H7 (cell line): ENCODE results near the gene STARD5. TPM values are rescaled to one million over a fixed set of nuclear protein-coding genes. Genes with fewer than 3 reads are reported as not detected.

ENCODE experiments used
- DNase-seq: peaks from one replicate; pipeline ENCODE4 v3.0.0; 2012
- H3K27me3 ChIP-seq: 2 replicates; pipeline ENCODE4 v1.6.0; 2011; ENCODE audit warnings: mild to moderate bottlenecking, low read length; ENCODE audit not compliant: control insufficient read depth, insufficient read depth
- H3K36me3 ChIP-seq: replicated peaks from 2 replicates; pipeline ENCODE4 v1.5.1; 2011; ENCODE audit warnings: low read length; ENCODE audit not compliant: control insufficient read depth, insufficient read depth
- H3K4me3 ChIP-seq: 2 replicates; pipeline ENCODE4 v1.5.1; 2011; ENCODE audit warnings: low read depth, mild to moderate bottlenecking, control low read depth, low read length, moderate library complexity; ENCODE audit not compliant: insufficient read depth
- total RNA-seq: library from RNA; depleted of rRNA; stranded (reverse); fragments of >200 nt; shearing (Covaris generic); gene quantifications from 2 replicates; pipeline ENCODE4 v1.2.3, GENCODE V29; 2014

The STARD5 gene
- total RNA-seq, 1 experiment from 2014 or later, result 3.4 TPM

DNA sequence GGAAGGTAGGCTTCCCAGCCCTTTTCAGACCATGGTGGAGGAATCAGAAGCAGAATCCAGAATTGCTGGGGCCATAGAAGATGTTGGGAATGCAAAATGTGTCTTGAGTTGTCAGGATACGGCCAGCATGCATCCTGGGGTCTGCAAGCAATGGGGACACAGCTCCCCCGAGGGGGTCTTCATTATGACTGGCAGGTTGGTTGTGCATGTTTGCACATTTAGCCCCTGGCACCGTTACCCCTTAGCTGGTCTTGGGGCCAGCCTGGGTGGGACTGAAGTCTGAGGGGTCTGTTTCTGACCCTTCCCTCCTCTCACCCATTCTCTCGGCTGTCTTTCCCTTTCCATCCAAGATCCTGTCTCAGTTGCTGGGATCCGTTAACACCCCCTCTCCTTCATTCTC lies 50.7 kb downstream of the STARD5 start:
- DNase-seq, result no peak
- Histone ChIP-seq H3K36me3 (no peaks in the 10 kb centered on the region), H3K27me3 (no peaks in the 10 kb centered on the region), H3K4me3 (no peak overlapping the region)

DNA sequence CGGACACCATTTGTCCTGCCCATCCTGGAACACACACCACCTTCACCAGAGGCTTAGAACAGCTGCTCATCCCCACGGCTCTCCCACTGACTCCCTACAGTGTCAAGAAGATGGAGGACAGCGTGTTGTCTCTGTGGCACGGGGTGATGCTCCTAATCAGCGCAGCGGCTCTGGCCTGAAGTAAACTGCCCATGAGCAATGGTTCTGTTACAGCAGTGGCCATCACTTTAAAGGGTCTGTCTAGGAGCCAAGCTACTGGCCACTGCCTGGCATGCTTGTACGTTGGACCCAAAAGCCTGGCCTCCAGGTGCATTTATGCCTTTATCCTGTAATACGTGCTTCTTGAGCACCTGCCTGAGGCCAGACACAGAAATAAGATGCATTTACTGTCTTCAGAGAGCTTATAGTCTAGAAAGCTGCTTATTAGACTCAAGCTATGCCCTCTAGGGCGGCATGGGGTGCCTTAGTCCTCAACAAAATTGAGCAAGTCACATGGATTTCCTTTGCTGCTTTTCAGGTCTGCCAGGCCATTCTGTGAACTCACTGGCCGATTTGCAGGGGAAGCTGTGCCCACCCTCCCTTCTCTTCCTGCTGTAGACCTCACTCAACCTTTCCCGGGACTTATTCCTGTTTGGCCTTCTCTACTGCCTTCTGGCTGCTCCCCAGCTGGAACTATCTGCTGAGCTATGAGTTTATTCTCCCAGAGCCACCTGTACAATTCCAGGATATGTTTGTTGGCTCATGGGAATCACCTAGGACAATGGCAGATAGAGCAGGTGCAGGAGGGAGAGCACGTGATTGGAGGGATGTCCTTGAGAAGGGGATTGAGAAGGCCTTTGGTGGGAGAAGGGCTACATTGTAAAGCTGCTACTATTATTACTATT lies 51.9 kb downstream of the STARD5 start:
- Histone ChIP-seq H3K36me3 (no peaks in the 10 kb centered on the region), H3K4me3 (no peak overlapping the region), H3K27me3 (no peaks in the 10 kb centered on the region)
- no peak for DNase-seq

DNA sequence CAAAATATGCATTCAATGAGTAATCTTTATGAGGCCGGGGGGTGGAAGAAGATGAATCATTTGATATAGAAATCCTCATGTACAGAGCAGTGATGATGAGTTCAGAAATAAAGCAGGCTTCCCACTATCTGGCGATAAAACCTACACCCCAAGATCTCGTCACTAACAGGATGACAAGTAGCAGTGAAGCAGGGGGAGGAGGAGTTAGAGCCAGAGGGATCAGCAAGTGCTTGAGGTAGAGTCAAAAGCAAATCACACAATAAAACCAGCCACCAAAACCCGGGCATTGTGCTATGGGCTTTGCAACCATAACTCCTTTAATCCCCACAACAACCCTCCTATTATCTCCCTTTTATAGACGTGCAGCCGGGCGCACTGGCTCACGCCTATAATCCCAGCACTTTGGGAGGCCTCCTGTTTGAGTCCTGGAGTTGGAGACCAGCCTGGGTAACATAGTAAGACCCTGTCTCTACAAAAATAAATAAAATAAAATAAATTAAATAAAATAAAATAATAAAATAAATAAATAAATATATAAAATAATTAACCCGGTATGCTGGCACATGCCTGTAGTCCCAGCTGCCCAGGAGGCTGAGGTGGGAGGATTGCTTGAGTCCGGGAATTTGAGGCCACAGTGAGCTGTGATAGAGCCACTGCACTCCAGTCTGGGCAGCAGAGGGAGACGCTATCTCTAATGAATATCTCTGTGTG lies 53.0 kb downstream of the STARD5 start:
- H3K36me3 ChIP-seq, result no peaks in the 10 kb centered on the region
- H3K4me3 ChIP-seq, result no peak overlapping the region
- DNase-seq, result no peak
- H3K27me3 ChIP-seq, result no peaks in the 10 kb centered on the region

DNA sequence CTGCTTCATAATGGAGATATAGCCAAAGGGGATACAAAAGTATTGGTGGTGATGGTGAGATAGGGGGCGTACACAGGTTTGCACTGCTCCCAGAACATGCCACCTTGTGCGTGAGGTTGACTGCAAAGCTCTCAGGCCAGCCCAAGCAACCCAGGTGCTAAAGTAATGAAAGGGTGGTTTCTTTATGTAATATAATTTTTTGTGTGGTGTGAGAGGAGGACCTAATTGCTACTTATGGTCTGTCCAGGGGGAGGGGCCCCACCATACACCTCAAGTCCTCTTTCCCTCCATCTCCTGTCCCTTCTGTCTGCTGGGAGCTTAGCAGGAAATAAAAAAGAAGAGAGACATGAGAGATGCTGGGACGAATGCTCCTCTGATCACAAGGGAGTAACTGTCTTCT lies 53.8 kb downstream of the STARD5 start:
- DNase-seq, result no peak

DNA sequence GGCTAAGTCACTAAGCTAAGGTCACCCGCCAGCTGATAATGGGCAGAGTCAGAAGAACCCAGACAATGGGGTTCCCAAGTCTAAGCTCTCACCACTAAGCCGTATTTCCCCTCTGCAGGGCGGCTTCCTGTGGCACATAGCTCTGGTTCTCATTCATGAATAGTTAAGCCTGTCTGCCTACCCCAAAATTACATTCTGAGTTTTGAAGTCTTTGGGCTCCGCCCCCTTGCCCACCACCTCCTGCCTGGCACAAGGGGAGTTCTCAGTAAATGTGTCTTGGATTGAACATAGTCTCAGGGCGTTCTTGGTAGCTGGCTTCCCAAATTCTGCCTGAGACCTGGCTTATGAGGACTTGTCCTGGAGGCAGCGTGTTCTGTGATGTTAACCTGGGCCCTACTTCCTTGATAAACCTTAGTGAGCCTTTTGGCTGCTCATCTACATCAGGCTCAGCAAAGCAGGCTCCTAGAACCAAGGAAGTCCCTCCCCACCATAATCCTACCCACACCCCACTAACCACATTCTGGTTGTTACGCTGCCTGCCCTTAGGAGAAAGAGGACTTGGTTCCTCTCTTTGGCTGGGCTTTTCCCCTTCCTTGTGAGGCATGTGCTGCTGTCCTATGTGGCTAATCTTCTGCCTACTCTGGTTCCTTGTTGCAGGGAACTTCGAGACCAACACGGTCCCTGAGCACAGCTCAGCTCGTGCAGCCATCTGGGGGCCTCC lies 54.9 kb downstream of the STARD5 start:
- Histone ChIP-seq H3K4me3 (no peak overlapping the region), H3K36me3 (no peaks in the 10 kb centered on the region), H3K27me3 (no peaks in the 10 kb centered on the region)
- no peak for DNase-seq

More for the DNA sequence above, 53.8 kb downstream of the STARD5 start:
- Histone ChIP-seq H3K27me3 (no peaks in the 10 kb centered on the region), H3K36me3 (no peaks in the 10 kb centered on the region), H3K4me3 (no peak overlapping the region)

DNA sequence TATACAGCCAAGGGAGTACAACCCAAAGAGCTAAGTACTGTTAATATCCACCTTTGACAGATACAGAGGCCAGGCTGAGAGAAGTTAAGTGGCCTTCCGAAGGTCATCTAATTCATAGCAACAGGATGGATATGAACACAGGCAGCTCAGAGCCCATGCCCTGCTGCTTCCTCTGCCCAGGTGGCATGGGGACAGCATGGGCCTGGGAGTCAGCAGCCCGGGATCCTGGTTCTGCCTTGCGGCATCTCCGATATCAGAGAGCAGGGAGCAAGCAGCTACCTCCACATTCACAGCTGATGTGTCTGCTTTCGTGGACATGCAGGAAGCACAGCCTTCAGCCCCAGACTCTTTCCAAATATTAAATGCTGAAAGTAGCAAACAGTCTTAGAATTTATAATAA lies 55.6 kb downstream of the STARD5 start:
- Histone ChIP-seq H3K4me3 (no peak overlapping the region), H3K27me3 (no peaks in the 10 kb centered on the region), H3K36me3 (no peaks in the 10 kb centered on the region)
- no peak for DNase-seq

DNA sequence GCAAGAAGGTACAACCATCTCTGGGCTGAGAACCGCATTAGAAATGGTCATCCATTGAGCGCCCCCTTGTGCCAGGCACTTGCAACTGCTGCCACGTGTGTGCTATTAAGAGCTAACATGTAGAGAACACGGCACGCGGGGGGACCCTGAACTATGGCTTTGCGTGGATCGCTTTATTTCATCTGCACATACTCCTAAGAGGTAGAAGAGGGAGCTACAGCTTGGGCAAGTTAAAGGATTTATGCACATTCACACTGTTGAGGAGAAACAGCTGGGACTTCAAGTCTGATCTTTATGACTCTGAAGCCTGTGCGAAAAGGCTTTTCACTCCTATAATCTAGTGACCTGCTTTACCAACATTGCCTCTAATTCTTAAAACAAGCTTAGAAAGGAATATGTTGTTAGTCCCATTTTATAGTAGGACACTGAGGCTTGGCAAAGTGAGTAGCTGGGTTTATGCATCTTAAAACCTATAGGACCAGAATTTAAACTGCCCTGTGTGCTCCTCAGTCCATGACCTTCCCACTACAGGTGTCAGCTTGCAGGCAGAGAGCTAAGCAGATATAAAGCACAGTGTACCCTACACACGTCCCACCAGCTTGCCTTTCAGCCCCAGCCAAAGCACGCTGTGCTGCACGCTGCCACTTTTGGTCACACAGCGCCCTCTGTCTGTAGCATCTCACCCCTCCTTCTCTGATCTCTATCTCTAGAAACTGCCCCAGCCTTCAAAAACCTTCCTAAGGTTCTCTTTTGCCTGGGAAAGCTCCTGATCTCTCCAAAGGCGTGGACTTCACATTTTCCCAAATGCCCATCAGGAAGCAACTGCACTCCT lies 57.8 kb downstream of the STARD5 start:
- Histone ChIP-seq H3K36me3 (no peaks in the 10 kb centered on the region), H3K4me3 (no peak overlapping the region), H3K27me3 (no peaks in the 10 kb centered on the region; the same call in 1 of the 2 replicates)
- DNase-seq, result peak; percentile 86

DNA sequence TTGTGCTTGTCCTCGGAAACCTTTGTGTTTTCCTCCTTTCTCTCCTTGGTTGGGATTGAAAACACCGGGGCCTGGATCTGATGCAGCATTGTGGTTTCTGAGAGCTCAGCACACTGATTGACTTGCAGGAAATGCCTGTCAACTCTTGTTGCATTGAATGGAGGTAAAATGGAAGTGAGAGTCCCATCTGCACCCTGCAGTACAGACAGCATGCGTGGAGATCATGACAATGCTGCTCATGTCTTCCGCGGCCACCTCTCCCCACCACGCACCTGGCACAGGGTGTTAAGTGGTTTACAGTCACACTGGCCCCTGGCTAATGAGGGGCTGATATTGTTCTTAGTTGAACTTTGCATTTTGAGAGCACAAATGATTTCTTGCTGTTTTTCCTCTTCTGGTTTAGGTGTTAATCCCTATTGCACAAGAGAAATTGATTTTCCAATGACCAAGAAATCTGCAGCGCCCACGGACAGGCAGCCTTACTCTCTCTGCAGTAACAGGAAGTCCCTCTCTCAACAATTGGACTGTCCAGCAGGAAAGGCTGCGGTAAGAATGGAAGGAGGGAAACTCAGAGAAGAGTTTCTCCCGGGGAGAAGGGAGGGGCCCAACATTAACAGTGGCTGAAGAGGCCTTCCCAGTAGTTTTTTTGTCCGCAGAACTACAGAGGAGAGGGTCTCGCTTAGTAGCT lies 58.5 kb downstream of the STARD5 start:
- no peak for DNase-seq
- no peaks in the 10 kb centered on the region for H3K36me3 ChIP-seq
- no peaks in the 10 kb centered on the region; the same call in 1 of the 2 replicates for H3K27me3 ChIP-seq
- H3K4me3 ChIP-seq, result no peak overlapping the region

DNA sequence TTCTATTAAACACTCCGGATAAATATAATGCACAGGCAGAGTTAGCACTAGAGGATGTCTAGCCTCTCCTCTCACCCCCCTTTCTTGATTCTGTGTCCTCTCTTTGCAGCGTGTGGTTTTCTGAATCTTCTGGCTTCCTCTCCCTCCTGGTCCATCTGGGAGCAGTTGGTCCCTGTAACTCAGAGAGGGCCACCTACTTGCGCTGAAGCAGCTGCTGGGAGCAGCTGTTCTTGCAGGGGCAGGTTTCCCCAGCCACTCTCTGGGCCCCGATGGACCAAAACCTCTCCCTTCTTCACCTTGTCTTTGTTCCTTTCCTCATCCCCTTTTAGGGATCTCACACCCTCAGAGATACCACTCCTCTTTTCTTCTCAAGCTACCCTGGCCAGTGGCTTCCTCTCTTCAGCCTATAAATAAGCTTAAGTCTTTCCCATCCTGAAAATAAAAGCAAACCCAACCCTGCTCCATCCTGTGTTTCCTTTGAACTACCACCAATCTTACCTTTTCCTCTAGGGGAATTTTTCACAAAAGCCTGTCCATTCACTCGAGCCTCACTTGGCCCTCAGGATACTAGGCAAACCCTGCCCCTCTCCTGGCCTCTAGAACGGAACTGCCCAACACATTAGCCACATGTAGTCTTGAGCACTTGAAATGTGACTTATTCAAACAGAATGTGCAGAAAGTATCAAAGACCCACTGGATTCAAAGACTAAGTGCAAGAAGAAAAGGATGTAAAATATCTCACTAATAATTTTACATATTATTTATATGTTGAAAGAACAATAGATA lies 59.7 kb downstream of the STARD5 start:
- Histone ChIP-seq H3K4me3 (no peak overlapping the region), H3K27me3 (no peaks in the 10 kb centered on the region; the same call in 1 of the 2 replicates), H3K36me3 (no peaks in the 10 kb centered on the region)
- no peak for DNase-seq

DNA sequence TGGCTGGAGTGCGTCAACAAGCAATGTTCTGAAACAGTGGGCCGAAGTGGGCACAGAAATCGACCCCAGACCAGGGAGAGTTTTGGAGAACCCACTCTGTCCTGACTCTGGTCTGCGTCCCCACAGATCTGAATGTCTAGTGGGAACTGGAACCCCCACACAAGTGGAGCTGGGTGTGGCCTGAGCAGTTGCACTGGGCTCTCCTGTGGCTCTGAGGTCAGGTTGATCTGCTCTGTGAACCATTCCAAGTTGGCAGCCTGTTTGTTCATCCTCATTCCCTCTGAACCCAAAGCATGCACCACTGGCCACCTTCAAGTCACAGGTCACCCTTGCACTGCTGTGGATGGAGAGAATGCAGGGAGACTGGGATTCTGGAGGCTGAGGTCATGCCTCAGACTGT lies 60.5 kb downstream of the STARD5 start:
- Histone ChIP-seq H3K4me3 (no peak overlapping the region), H3K27me3 (no peaks in the 10 kb centered on the region; the same call in 1 of the 2 replicates), H3K36me3 (no peaks in the 10 kb centered on the region)
- no peak for DNase-seq

DNA sequence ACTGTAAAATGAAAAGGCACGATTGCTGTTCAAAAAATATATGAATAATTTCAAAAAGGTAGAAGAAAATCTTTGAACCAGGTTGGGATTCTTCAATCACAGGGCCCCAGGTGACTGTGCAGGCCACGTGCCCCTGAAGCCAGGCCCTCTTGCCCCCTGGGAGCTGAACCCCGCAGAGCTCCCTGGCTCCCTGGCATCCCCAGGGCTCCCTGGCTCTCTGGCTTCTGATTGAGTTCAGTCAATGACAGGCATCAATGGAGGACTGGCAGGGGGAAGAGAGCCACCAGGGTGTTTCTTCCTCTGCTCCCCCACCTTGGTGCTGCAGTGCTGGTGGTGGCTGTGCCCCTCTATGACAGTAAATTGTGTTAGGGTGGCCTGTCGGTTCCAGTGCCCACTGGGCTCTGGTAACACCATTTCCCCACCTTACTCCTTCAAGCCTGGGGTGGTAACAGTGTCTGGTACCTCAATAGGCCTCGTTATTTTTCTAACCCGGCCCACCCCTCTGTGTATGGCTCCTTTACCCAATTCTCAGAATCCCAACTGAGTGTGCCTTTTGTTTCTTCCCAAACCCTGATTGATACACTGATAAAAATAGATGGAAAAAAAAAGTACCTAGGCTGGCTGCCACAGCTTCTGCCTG lies 62.6 kb downstream of the STARD5 start:
- no peaks in the 10 kb centered on the region; the same call in 1 of the 2 replicates for H3K27me3 ChIP-seq
- no peak overlapping the region for H3K4me3 ChIP-seq
- no peak for DNase-seq

DNA sequence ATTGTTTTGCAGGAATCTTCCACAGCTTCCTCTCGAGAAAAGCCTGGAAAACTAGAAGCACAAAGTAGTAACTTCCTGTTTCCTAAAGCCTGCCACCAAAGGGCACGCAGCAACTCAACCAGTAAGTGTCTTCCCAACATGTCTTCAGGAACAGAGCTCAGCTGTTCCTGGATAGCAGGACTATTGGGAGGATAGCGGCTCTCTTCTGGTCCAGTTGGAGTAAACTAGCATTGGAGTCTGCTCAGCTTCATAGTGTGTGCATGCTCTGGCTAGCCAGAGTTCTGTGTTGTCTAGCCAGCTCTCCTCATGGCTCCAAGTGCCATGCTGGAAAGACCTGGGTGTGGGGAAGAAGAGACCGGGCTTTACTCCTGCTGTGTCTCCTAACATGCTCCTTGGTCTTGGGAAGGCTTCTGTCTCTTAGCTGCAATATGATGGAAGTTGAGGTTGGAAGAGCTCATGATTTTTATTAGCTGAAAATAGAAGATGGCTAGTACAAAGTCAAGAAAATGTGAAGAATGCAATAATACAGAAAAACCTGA lies 64.1 kb downstream of the STARD5 start:
- no peak overlapping the region for H3K4me3 ChIP-seq
- H3K36me3 ChIP-seq, result no peaks in the 10 kb centered on the region
- H3K27me3 ChIP-seq, result no peaks in the 10 kb centered on the region; the same call in 1 of the 2 replicates
- no peak for DNase-seq

More for the DNA sequence above, 62.6 kb downstream of the STARD5 start:
- H3K36me3 ChIP-seq, result no peaks in the 10 kb centered on the region
